ENCODE results near the gene TRIM32.
A peak's percentile ranks its signal among the peaks of the same experiment; 100 is the strongest.

The TRIM32 gene

GRCh38 chr9:116687074-116687753, at the start of gene TRIM32:
Gene TRIM32, plus strand, starts transcription at chr9:116687305. Its CDS starts 10,438 bp downstream, at chr9:116697743.
- Histone ChIP-seq H2AFZ (ENCODE audit: low read depth) (peak within 1 kb of the TSS; percentile 87), H3K4me1 (ENCODE audit: low read depth, poor library complexity, severe bottlenecking) (peaks cover 20% of the 10 kb centered on the region), H3K9ac (peak within 1 kb of the TSS; percentile 53; the same call in 1 of the 2 replicates), H3K4me3 (IDR thresholded peaks at IDR 0.05; ENCODE audit: insufficient read depth, low read depth, low read length) (no peak within 1 kb of the TSS), H4K20me1 (ENCODE audit: insufficient read depth) (no peaks in the 10 kb centered on the region), H3K27ac (peak within 1 kb of the TSS; percentile 38; the same call in 1 of the 2 replicates), H3K27me3 (ENCODE audit: insufficient read depth, low read depth) (no peaks in the 10 kb centered on the region), H3K79me2 (ENCODE audit: insufficient read depth, low read depth) (peaks cover 42% of the 10 kb centered on the region), H3K4me2 (peak within 1 kb of the TSS; percentile 90), H3K36me3 (ENCODE audit: insufficient read depth) (no peaks in the 10 kb centered on the region)
- TF ChIP-seq CTCF (conservative IDR thresholded peaks at IDR 0.05; ENCODE audit: low read depth, low read length) = no peak

DNA sequence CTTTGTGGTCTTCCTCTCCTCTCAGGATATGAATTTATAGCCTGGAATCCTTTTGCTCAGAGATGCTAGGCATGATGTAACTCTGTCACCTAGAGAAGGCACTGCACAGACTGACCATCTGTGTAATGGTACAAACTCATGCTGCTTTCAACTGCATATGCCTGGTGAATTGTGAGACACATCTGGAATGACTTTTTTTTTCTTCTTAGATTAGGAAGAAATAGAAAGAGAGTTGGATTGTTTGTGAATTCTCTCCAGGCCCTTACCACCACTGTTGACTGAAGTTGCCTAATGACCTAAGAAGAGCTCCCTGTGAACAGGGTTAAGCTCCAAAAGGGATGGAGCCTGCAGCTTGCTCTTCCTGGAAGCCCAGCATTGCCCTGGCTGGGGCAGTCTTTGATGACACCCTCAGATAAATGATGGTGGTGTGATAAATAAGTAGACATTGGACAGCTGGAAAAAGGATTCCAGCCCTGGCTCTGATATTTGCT, 47.8 kb upstream of the TRIM32 start:
- no peak overlapping the region for H3K4me3 ChIP-seq (IDR thresholded peaks at IDR 0.05; ENCODE audit: insufficient read depth, low read depth, low read length)
- H3K79me2 ChIP-seq (ENCODE audit: insufficient read depth, low read depth) = no peaks in the 10 kb centered on the region

GRCh38 chr9:116641292-116642059, 45.6 kb upstream of the TRIM32 start:
- TF ChIP-seq CTCF (conservative IDR thresholded peaks at IDR 0.05; ENCODE audit: low read depth, low read length) = no peak
- Histone ChIP-seq H3K27me3 (ENCODE audit: insufficient read depth, low read depth) (no peaks in the 10 kb centered on the region), H4K20me1 (ENCODE audit: insufficient read depth) (no peaks in the 10 kb centered on the region), H3K9ac (no peak overlapping the region), H3K4me3 (IDR thresholded peaks at IDR 0.05; ENCODE audit: insufficient read depth, low read depth, low read length) (no peak overlapping the region), H3K79me2 (ENCODE audit: insufficient read depth, low read depth) (no peaks in the 10 kb centered on the region), H3K27ac (no peak overlapping the region), H3K4me1 (ENCODE audit: low read depth, poor library complexity, severe bottlenecking) (no peaks in the 10 kb centered on the region), H3K4me2 (no peak overlapping the region), H3K36me3 (ENCODE audit: insufficient read depth) (no peaks in the 10 kb centered on the region), H2AFZ (ENCODE audit: low read depth) (no peak overlapping the region)

More for the DNA sequence above, 47.8 kb upstream of the TRIM32 start:
- Histone ChIP-seq H3K27me3 (ENCODE audit: insufficient read depth, low read depth) (no peaks in the 10 kb centered on the region), H3K4me2 (no peak overlapping the region), H3K36me3 (ENCODE audit: insufficient read depth) (no peaks in the 10 kb centered on the region), H4K20me1 (ENCODE audit: insufficient read depth) (no peaks in the 10 kb centered on the region), H3K27ac (no peak overlapping the region), H3K9ac (no peak overlapping the region), H2AFZ (ENCODE audit: low read depth) (no peak overlapping the region), H3K4me1 (ENCODE audit: low read depth, poor library complexity, severe bottlenecking) (no peaks in the 10 kb centered on the region)
- TF ChIP-seq CTCF (conservative IDR thresholded peaks at IDR 0.05; ENCODE audit: low read depth, low read length) = no peak

DNA sequence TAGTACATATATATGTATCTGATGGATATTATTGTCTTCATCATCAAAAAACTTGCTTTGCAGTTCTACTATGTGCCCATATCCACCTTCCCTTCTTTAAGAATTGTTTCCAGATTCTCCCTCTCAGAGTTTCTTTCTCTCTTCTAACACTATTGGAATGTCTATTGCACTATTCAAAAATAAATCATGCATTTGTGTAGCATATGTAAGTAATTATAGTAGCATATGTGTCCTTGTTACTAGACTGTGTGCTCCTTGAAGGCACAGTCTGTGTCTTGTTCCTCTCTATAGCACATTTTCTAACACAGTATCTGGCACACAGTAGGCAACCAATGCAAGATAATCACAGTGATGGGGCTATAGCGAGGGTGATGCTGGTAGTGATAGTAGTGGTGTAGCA, 43.4 kb upstream of the TRIM32 start:
- Histone ChIP-seq H3K4me2 (no peak overlapping the region), H3K27me3 (ENCODE audit: insufficient read depth, low read depth) (no peaks in the 10 kb centered on the region), H3K79me2 (ENCODE audit: insufficient read depth, low read depth) (no peaks in the 10 kb centered on the region), H4K20me1 (ENCODE audit: insufficient read depth) (no peaks in the 10 kb centered on the region), H2AFZ (ENCODE audit: low read depth) (no peak overlapping the region), H3K4me1 (ENCODE audit: low read depth, poor library complexity, severe bottlenecking) (no peaks in the 10 kb centered on the region), H3K9ac (no peak overlapping the region), H3K27ac (no peak overlapping the region), H3K36me3 (ENCODE audit: insufficient read depth) (no peaks in the 10 kb centered on the region), H3K4me3 (IDR thresholded peaks at IDR 0.05; ENCODE audit: insufficient read depth, low read depth, low read length) (no peak overlapping the region)
- TF ChIP-seq CTCF (conservative IDR thresholded peaks at IDR 0.05; ENCODE audit: low read depth, low read length) = no peak

All from KMS-11 (cell line).